Kidney epithelial cell (primary cell): ENCODE results near the gene ITGAX. TPM values are rescaled to one million over a fixed set of nuclear protein-coding genes. Genes with fewer than 3 reads are reported as not detected.

Source experiments
- DNase-seq: peaks from one replicate; pipeline ENCODE4 v3.0.0-alpha.2; 2010; ENCODE audit warnings: low read depth
- H3K27me3 ChIP-seq: 2 replicates; pipeline ENCODE4 v1.6.0; 2011; ENCODE audit warnings: low read length; ENCODE audit not compliant: control insufficient read depth, insufficient read depth
- H3K36me3 ChIP-seq: 2 replicates; pipeline ENCODE4 v1.5.1; 2011; ENCODE audit warnings: low read length; ENCODE audit not compliant: control insufficient read depth, insufficient read depth
- H3K4me3 ChIP-seq: 2 replicates; pipeline ENCODE4 v1.5.1; 2011; ENCODE audit warnings: low read depth, mild to moderate bottlenecking, control low read depth, low read length
- CTCF ChIP-seq: IDR thresholded peaks from 2 replicates; pipeline ENCODE4 v1.5.1; 2011; ENCODE audit warnings: mild to moderate bottlenecking, moderate library complexity, low read length, control low read depth, inconsistent platforms; ENCODE audit not compliant: insufficient read depth, poor library complexity, severe bottlenecking
- total RNA-seq: library from RNA; depleted of rRNA; stranded (reverse); fragments of >200 nt; gene quantifications from 2 replicates; pipeline ENCODE4 v1.2.3, GENCODE V29; 2015

ITGAX gene
- total RNA-seq, 1 donor from 2014 or later, result 0.04 TPM

- Histone ChIP-seq H3K27me3 (no peaks in the 10 kb centered on the region), H3K4me3 (no peak overlapping the region), H3K36me3 (no peaks in the 10 kb centered on the region)
- no peak for DNase-seq
- no peak for TF ChIP-seq CTCF
Observed at GRCh38 chr16:31360251-31360650, 5.3 kb downstream of the ITGAX start.

- Histone ChIP-seq H3K27me3 (no peaks in the 10 kb centered on the region), H3K4me3 (no peak overlapping the region), H3K36me3 (no peaks in the 10 kb centered on the region)
- TF ChIP-seq CTCF, result no peak
- DNase-seq, result no peak
Observed at GRCh38 chr16:31361201-31362110, 6.5 kb downstream of the ITGAX start.

- Histone ChIP-seq H3K27me3 (no peaks in the 10 kb centered on the region), H3K4me3 (no peak overlapping the region), H3K36me3 (no peaks in the 10 kb centered on the region)
- TF ChIP-seq CTCF, result no peak
- no peak for DNase-seq
Observed at GRCh38 chr16:31362476-31363405, 7.8 kb downstream of the ITGAX start.

- Histone ChIP-seq H3K36me3 (no peaks in the 10 kb centered on the region), H3K27me3 (no peaks in the 10 kb centered on the region), H3K4me3 (no peak overlapping the region)
- DNase-seq, result no peak
- TF ChIP-seq CTCF, result no peak
Observed at GRCh38 chr16:31363721-31364120, 8.7 kb downstream of the ITGAX start.

DNA sequence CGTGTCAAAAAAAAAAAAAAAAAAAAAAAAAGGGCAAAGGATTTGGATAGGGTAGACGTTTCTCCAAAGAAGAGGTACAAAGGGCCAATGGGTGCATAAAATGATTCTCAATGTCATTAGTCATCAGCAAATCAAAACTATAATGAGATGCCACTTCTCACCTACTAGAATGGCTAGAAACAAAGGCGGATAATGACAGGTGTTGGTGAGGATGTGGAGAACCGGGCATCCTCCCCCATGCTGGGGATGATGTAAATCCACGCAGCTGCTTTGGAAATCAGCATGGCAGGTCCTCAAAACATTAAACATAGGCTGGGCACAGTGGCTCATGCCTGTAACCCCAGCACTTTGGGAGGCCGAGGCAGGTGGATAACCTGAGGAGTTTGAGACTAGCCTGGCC, 9.4 kb downstream of the ITGAX start:
- no peaks in the 10 kb centered on the region for H3K36me3 ChIP-seq
- H3K4me3 ChIP-seq, result no peak overlapping the region
- no peak for TF ChIP-seq CTCF
- no peaks in the 10 kb centered on the region for H3K27me3 ChIP-seq
- DNase-seq, result no peak
